Ishikawa (cell line): ENCODE measurements around the gene PCAT6.

Experiments
- CEBPB ChIP-seq: IDR thresholded peaks from 2 replicates; pipeline ENCODE4 v1.6.1; 2012
- CREB1 ChIP-seq: IDR thresholded peaks from 2 replicates; pipeline ENCODE4 v1.6.1; 2012; ENCODE audit warnings: low read depth
- EGR1 ChIP-seq: IDR thresholded peaks from 2 replicates; pipeline ENCODE4 v1.6.1; 2012
- EP300 ChIP-seq: IDR thresholded peaks from 2 replicates; pipeline ENCODE4 v1.6.1; 2012; ENCODE audit warnings: borderline replicate concordance
- FOXM1 ChIP-seq: IDR thresholded peaks from 2 replicates; pipeline ENCODE4 v1.6.1; 2012; ENCODE audit warnings: low read depth, borderline replicate concordance
- MAX ChIP-seq: IDR thresholded peaks from 2 replicates; pipeline ENCODE4 v1.6.1; 2012
- NFIC ChIP-seq: IDR thresholded peaks from 2 replicates; pipeline ENCODE4 v1.6.1; 2012
- RAD21 ChIP-seq: IDR thresholded peaks from 2 replicates; pipeline ENCODE4 v1.6.1; 2012; ENCODE audit warnings: low read depth
- REST ChIP-seq: IDR thresholded peaks from 2 replicates; pipeline ENCODE4 v1.6.1; 2012; ENCODE audit warnings: low read depth, mild to moderate bottlenecking
- TAF1 ChIP-seq: IDR thresholded peaks from 2 replicates; pipeline ENCODE4 v1.6.1; 2012; ENCODE audit warnings: low read depth, mild to moderate bottlenecking
- TCF12 ChIP-seq: IDR thresholded peaks from 2 replicates; pipeline ENCODE4 v1.6.1; 2012; ENCODE audit warnings: low read depth
- TEAD4 ChIP-seq: IDR thresholded peaks from 2 replicates; pipeline ENCODE4 v1.6.1; 2012
- USF1 ChIP-seq: IDR thresholded peaks from 2 replicates; pipeline ENCODE4 v1.6.1; 2012
- YY1 ChIP-seq: IDR thresholded peaks from 2 replicates; pipeline ENCODE4 v1.6.1; 2012; ENCODE audit warnings: low read depth
- ZBTB7A ChIP-seq: IDR thresholded peaks from 2 replicates; pipeline ENCODE4 v1.6.1; 2012; ENCODE audit warnings: low read depth

Gene PCAT6

GRCh38 chr1:202806845-202807450 is 3.8 kb upstream of the PCAT6 start:
- TF ChIP-seq FOXM1 = no peak
- peak; percentile 73 for TF ChIP-seq ZBTB7A

GRCh38 chr1:202807451-202807925 is 3.3 kb upstream of the PCAT6 start:
- no peak for TF ChIP-seq CEBPB
- TF ChIP-seq ZBTB7A = no peak
- peak; percentile 84 for TF ChIP-seq YY1
- no peak for TF ChIP-seq REST
- TF ChIP-seq RAD21 = no peak
- no peak for TF ChIP-seq CREB1
- no peak for TF ChIP-seq TCF12
- TF ChIP-seq EGR1 = peak; percentile 41; the same call in 1 of the 2 replicates

- no peak for TF ChIP-seq EP300
- no peak for TF ChIP-seq FOXM1
- peak; percentile 40; the same call in 1 of the 2 replicates for TF ChIP-seq USF1
- no peak for TF ChIP-seq RAD21
- no peak for TF ChIP-seq CEBPB
- 0 out of 2 replicates have a peak, but pooled peaks have one; percentile 37 for TF ChIP-seq YY1
- no peak for TF ChIP-seq TCF12
- peak; percentile 90 for TF ChIP-seq TAF1
- TF ChIP-seq ZBTB7A = peak; percentile 36; the same call in 1 of the 2 replicates
- no peak for TF ChIP-seq EGR1
- TF ChIP-seq REST = no peak
- TF ChIP-seq TEAD4 = no peak
- no peak for TF ChIP-seq CREB1
- TF ChIP-seq NFIC = no peak
- peak; percentile 77 for TF ChIP-seq MAX
These were observed 2.6 kb upstream of the PCAT6 start, which contains the start of gene KDM5B for GRCh38 chr1:202807926-202808757. Gene KDM5B, minus strand, starts transcription at chr1:202808421. Its CDS starts 116 bp downstream, at chr1:202808305.

GRCh38 chr1:202809597-202810159 is 1.1 kb upstream of the PCAT6 start:
- TF ChIP-seq EGR1 (no peak), USF1 (no peak), ZBTB7A (no peak), NFIC (no peak), MAX (no peak), YY1 (no peak), EP300 (no peak), CEBPB (no peak), REST (no peak), FOXM1 (no peak), CREB1 (no peak)
